Measurements from ENCODE around the gene TPK1.
A peak's percentile ranks its signal among the peaks of the same experiment; 100 is the strongest.
"Not testable (repeated sequence)": the region's sequence is repeated elsewhere in the genome, so short reads cannot be mapped to it uniquely, and the experiment has no call there.

The TPK1 gene

GRCh38 chr7:144776447-144776846 lies 59.4 kb downstream of the TPK1 start:
- DNase-seq: no peak

GRCh38 chr7:144775749-144776148 lies 60.1 kb downstream of the TPK1 start:
- DNase-seq: no peak

- DNase-seq: no peak
These were observed 63.9 kb downstream of the TPK1 start for GRCh38 chr7:144771927-144772326.

- DNase-seq: no peak
These were observed 64.7 kb downstream of the TPK1 start for GRCh38 chr7:144771174-144771573.

GRCh38 chr7:144769352-144769751 lies 66.5 kb downstream of the TPK1 start:
- DNase-seq: no peak

GRCh38 chr7:144768633-144769032 lies 67.2 kb downstream of the TPK1 start:
- no peak for DNase-seq

- DNase-seq: no peak
These were observed 72.6 kb downstream of the TPK1 start for GRCh38 chr7:144763291-144763690.

- DNase-seq: no peak
These were observed 73.0 kb downstream of the TPK1 start for GRCh38 chr7:144762853-144763252.

GRCh38 chr7:144761493-144761892 lies 74.4 kb downstream of the TPK1 start:
- no peak for DNase-seq

GRCh38 chr7:144759653-144760052 lies 76.2 kb downstream of the TPK1 start:
- DNase-seq: no peak

GRCh38 chr7:144747936-144748335 lies 87.9 kb downstream of the TPK1 start:
- no peak for DNase-seq

- peak in 1 of 2 experiments; percentile 37 for DNase-seq
These were observed 97.0 kb downstream of the TPK1 start for GRCh38 chr7:144738708-144739314.

- no peak for DNase-seq
These were observed 97.7 kb downstream of the TPK1 start for GRCh38 chr7:144738146-144738545.

GRCh38 chr7:144736880-144737493 lies 98.9 kb downstream of the TPK1 start:
- no peak for DNase-seq

GRCh38 chr7:144735505-144736276 lies 100.2 kb downstream of the TPK1 start:
- DNase-seq: no peak

GRCh38 chr7:144731661-144732351 lies 104.0 kb downstream of the TPK1 start:
- no peak for DNase-seq

GRCh38 chr7:144730224-144730623 lies 105.6 kb downstream of the TPK1 start:
- no peak for DNase-seq

GRCh38 chr7:144729226-144729625 lies 106.6 kb downstream of the TPK1 start:
- no peak for DNase-seq

GRCh38 chr7:144728551-144728950 lies 107.3 kb downstream of the TPK1 start:
- DNase-seq: no peak

GRCh38 chr7:144726840-144727239 lies 109.0 kb downstream of the TPK1 start:
- DNase-seq: not testable (repeated sequence)

- DNase-seq: no peak
These were observed 110.8 kb downstream of the TPK1 start for GRCh38 chr7:144725070-144725469.

GRCh38 chr7:144723301-144723700 lies 112.6 kb downstream of the TPK1 start:
- DNase-seq: no peak

- no peak for DNase-seq
These were observed 115.1 kb downstream of the TPK1 start for GRCh38 chr7:144720710-144721109.

- DNase-seq: no peak
These were observed 115.7 kb downstream of the TPK1 start for GRCh38 chr7:144720149-144720548.
